IMR-90 (cell line): ENCODE data around the gene CTNNAL1.
"Not testable (repeated sequence)": the region's sequence is repeated elsewhere in the genome, so short reads cannot be mapped to it uniquely, and the experiment has no call there.

Experiments used
- CHD1 ChIP-seq: IDR thresholded peaks from 2 replicates; pipeline ENCODE4 v1.6.1; 2012; ENCODE audit warnings: low read depth, low read length, improper control_type of control experiment
- MXI1 ChIP-seq: IDR thresholded peaks from 2 replicates; pipeline ENCODE4 v1.6.1; 2012; ENCODE audit warnings: low read depth, mild to moderate bottlenecking, low read length, moderate library complexity, borderline replicate concordance
- POLR2A ChIP-seq: IDR thresholded peaks from 2 replicates; pipeline ENCODE4 v1.6.1; 2012; ENCODE audit warnings: mild to moderate bottlenecking, low read depth, low read length
- RAD21 ChIP-seq: IDR thresholded peaks from 2 replicates; pipeline ENCODE4 v1.6.1; 2012; ENCODE audit warnings: low read length, improper control_type of control experiment
- USF2 ChIP-seq: fragments of 150-350 bp; IDR thresholded peaks from 2 replicates; pipeline ENCODE4 v1.6.1; 2017; ENCODE audit warnings: mild to moderate bottlenecking, antibody characterized with exemption, low read length, low read depth
- TF ChIP-seq, protein P1 (sequence below): conservative IDR thresholded peaks from 2 replicates; pipeline ENCODE4 v1.5.1; 2012; ENCODE audit warnings: mild to moderate bottlenecking, low read depth, low read length, improper control_type of control experiment

- TF ChIP-seq, protein P1, sequence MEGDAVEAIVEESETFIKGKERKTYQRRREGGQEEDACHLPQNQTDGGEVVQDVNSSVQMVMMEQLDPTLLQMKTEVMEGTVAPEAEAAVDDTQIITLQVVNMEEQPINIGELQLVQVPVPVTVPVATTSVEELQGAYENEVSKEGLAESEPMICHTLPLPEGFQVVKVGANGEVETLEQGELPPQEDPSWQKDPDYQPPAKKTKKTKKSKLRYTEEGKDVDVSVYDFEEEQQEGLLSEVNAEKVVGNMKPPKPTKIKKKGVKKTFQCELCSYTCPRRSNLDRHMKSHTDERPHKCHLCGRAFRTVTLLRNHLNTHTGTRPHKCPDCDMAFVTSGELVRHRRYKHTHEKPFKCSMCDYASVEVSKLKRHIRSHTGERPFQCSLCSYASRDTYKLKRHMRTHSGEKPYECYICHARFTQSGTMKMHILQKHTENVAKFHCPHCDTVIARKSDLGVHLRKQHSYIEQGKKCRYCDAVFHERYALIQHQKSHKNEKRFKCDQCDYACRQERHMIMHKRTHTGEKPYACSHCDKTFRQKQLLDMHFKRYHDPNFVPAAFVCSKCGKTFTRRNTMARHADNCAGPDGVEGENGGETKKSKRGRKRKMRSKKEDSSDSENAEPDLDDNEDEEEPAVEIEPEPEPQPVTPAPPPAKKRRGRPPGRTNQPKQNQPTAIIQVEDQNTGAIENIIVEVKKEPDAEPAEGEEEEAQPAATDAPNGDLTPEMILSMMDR = not testable (repeated sequence)
- TF ChIP-seq POLR2A, MXI1, USF2, CHD1, RAD21: not testable (repeated sequence)
These were observed 92.9 kb downstream of the CTNNAL1 start for GRCh38 chr9:108920401-108920800.
